ENCODE results near the gene PDE5A. TPM values are rescaled to one million over a fixed set of nuclear protein-coding genes. Genes with fewer than 3 reads are reported as not detected.

Gene PDE5A
- total and polyA plus RNA-seq, 2 donors (not counting 1 experiment from before 2014, with no cell fraction given): 0.49 to 1.4 TPM

DNA sequence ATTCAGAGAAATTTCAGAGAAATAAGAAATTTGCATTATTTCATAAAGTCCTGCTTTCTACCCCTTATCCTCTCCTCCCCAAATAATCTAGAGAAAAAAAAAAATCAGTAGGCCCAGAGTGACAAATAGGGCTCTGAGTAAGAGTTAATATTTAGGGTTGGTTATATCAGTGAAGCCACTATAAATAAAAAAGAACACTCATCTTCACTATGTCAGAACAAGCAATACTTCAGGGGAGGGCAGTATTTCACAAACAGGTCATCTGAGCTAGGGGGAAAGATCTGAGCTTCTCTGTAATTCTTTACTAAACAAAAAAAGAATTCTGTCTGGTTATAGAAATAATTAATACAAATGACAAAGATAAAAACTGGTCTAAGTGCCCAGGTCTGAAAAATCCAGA, 39.4 kb downstream of the PDE5A start:
- H3K36me3 ChIP-seq (replicated peaks in 1 of 2; ENCODE audit: control extremely low read depth in 1 of 2, control insufficient read depth in 1 of 2, extremely low read depth in 1 of 2, insufficient read depth in 2 of 2, low read length in 1 of 2): no peaks in the 10 kb centered on the region
- H3K4me1 ChIP-seq (ENCODE audit: control insufficient read depth in 2 of 2, insufficient read depth in 2 of 2, low read length in 2 of 2): no peaks in the 10 kb centered on the region
- TF ChIP-seq EZH2 (IDR thresholded peaks at IDR 0.05; ENCODE audit: borderline replicate concordance, insufficient read depth, low read depth, low read length, poor library complexity, severe bottlenecking): no peak
- TF ChIP-seq, protein P1, sequence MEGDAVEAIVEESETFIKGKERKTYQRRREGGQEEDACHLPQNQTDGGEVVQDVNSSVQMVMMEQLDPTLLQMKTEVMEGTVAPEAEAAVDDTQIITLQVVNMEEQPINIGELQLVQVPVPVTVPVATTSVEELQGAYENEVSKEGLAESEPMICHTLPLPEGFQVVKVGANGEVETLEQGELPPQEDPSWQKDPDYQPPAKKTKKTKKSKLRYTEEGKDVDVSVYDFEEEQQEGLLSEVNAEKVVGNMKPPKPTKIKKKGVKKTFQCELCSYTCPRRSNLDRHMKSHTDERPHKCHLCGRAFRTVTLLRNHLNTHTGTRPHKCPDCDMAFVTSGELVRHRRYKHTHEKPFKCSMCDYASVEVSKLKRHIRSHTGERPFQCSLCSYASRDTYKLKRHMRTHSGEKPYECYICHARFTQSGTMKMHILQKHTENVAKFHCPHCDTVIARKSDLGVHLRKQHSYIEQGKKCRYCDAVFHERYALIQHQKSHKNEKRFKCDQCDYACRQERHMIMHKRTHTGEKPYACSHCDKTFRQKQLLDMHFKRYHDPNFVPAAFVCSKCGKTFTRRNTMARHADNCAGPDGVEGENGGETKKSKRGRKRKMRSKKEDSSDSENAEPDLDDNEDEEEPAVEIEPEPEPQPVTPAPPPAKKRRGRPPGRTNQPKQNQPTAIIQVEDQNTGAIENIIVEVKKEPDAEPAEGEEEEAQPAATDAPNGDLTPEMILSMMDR (IDR thresholded peaks at IDR 0.05): no peak
- ChIA-PET CTCF (interaction anchor here (0.6 kb wide), 1 partner anchor 287 kb away, joined by 3 read pairs; no protein-coding TSS in a partner anchor), POLR2A (no interaction called here)
- H3K4me3 ChIP-seq (ENCODE audit: control extremely low read depth in 1 of 5, extremely low read depth in 1 of 5, insufficient read depth in 1 of 5, low read depth in 2 of 5, low read length in 4 of 5): no peak overlapping the region
- ATAC-seq (ENCODE audit: low read depth) (no peak), DNase-seq (no peak)
- H3K27ac Mint-ChIP-seq: no peak overlapping the region
- intact Hi-C loops (cut with micrococcal nuclease): no loop called here
- no peaks in the 10 kb centered on the region for H3K4me1 Mint-ChIP-seq
- no peak overlapping the region for H2AFZ ChIP-seq (ENCODE audit: insufficient read depth, low read depth, low read length, poor library complexity, severe bottlenecking)
- H3K9me3 Mint-ChIP-seq (ENCODE audit: insufficient read depth): no peaks in the 10 kb centered on the region
- no peak overlapping the region for H3K27ac ChIP-seq (ENCODE audit: low read length in 2 of 2)
- no peaks in the 10 kb centered on the region for H3K27me3 ChIP-seq (replicated peaks in 1 of 4; ENCODE audit: control extremely low read depth in 1 of 4, control insufficient read depth in 3 of 4, insufficient read depth in 4 of 4, low read length in 3 of 4)
- H3K9me3 ChIP-seq (ENCODE audit: control extremely low read depth in 1 of 3, control insufficient read depth in 2 of 3, insufficient read depth in 1 of 3, low read length in 2 of 3): no peaks in the 10 kb centered on the region
- H3K4me3 Mint-ChIP-seq: no peak overlapping the region
- no peak overlapping the region for H3K9ac ChIP-seq (ENCODE audit: low read length)
- H3K27me3 Mint-ChIP-seq: peaks cover 3% of the 10 kb centered on the region
- H3K79me2 ChIP-seq (ENCODE audit: control insufficient read depth, insufficient read depth, low read length): no peaks in the 10 kb centered on the region
- no peak overlapping the region for H3K4me2 ChIP-seq (replicated peaks; ENCODE audit: low read depth, low read length, poor library complexity, severe bottlenecking)
- no peaks in the 10 kb centered on the region for H4K20me1 ChIP-seq (ENCODE audit: control insufficient read depth, insufficient read depth, low read length, poor library complexity, severe bottlenecking)

DNA sequence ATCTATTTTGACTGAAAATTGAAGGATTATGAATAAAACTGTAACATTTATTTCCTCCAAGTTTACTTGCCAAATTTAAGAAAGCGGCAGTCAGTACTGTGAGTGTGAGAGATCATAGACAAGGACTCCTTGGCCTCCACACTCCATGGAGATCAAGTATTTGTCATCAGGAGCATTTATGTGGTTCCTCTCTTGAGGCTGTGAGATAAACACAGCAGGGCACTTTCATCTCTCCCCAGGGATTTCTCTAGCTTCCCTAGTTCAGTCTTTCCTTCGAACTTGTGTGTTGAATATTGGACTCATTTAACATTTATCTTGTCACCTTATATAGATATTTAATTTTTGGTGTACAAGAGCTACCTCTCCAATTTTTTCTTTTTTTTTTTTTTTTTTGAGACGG, 40.8 kb downstream of the PDE5A start:
- TF ChIP-seq, protein P1 (IDR thresholded peaks at IDR 0.05): no peak
- no peak for TF ChIP-seq EZH2 (IDR thresholded peaks at IDR 0.05; ENCODE audit: borderline replicate concordance, insufficient read depth, low read depth, low read length, poor library complexity, severe bottlenecking)
- no peak overlapping the region for H3K9ac ChIP-seq (ENCODE audit: low read length)
- no peaks in the 10 kb centered on the region for H3K36me3 ChIP-seq (replicated peaks in 1 of 2; ENCODE audit: control extremely low read depth in 1 of 2, control insufficient read depth in 1 of 2, extremely low read depth in 1 of 2, insufficient read depth in 2 of 2, low read length in 1 of 2)
- WGBS (ENCODE audit: insufficient coverage): 100% methylated on average over 1 of the region's 3 CpGs
- intact Hi-C loops (cut with micrococcal nuclease): no loop called here
- peaks cover 10% of the 10 kb centered on the region for H3K27me3 Mint-ChIP-seq
- no peaks in the 10 kb centered on the region for H3K4me1 ChIP-seq (ENCODE audit: control insufficient read depth in 2 of 2, insufficient read depth in 2 of 2, low read length in 2 of 2)
- no peaks in the 10 kb centered on the region for H3K27me3 ChIP-seq (replicated peaks in 1 of 4; ENCODE audit: control extremely low read depth in 1 of 4, control insufficient read depth in 3 of 4, insufficient read depth in 4 of 4, low read length in 3 of 4)
- no peak overlapping the region for H3K27ac Mint-ChIP-seq
- no peaks in the 10 kb centered on the region for H3K9me3 ChIP-seq (ENCODE audit: control extremely low read depth in 1 of 3, control insufficient read depth in 2 of 3, insufficient read depth in 1 of 3, low read length in 2 of 3)
- H4K20me1 ChIP-seq (ENCODE audit: control insufficient read depth, insufficient read depth, low read length, poor library complexity, severe bottlenecking): no peaks in the 10 kb centered on the region
- no peak overlapping the region for H3K4me3 ChIP-seq (ENCODE audit: control extremely low read depth in 1 of 5, extremely low read depth in 1 of 5, insufficient read depth in 1 of 5, low read depth in 2 of 5, low read length in 4 of 5)
- no peak overlapping the region for H3K27ac ChIP-seq (ENCODE audit: low read length in 2 of 2)
- no peaks in the 10 kb centered on the region for H3K79me2 ChIP-seq (ENCODE audit: control insufficient read depth, insufficient read depth, low read length)
- no peak overlapping the region for H3K4me2 ChIP-seq (replicated peaks; ENCODE audit: low read depth, low read length, poor library complexity, severe bottlenecking)
- no peak for ATAC-seq (ENCODE audit: low read depth)
- H3K4me1 Mint-ChIP-seq: no peaks in the 10 kb centered on the region
- ChIA-PET CTCF (no interaction called here), POLR2A (no interaction called here)
- no peak overlapping the region for H3K4me3 Mint-ChIP-seq
- DNase-seq: no peak
- no peaks in the 10 kb centered on the region for H3K9me3 Mint-ChIP-seq (ENCODE audit: insufficient read depth)
- no peak overlapping the region for H2AFZ ChIP-seq (ENCODE audit: insufficient read depth, low read depth, low read length, poor library complexity, severe bottlenecking)
